ENCODE data around the gene LSM12.

- TF ChIP-seq BRCA1 (IDR thresholded peaks at IDR 0.05; ENCODE audit: low read depth, low read length) (no peak), CTCF (IDR thresholded peaks at IDR 0.05; ENCODE audit: control extremely low read depth in 1 of 3, insufficient read depth in 1 of 3, low read depth in 1 of 3, low read length in 3 of 3) (no peak), EZH2 (IDR thresholded peaks at IDR 0.05; ENCODE audit: low read depth, low read length, severe bottlenecking) (no peak), EP300 (IDR thresholded peaks at IDR 0.05; ENCODE audit: borderline replicate concordance in 1 of 2, low read depth in 2 of 2, low read length in 2 of 2) (no peak), TAF1 (IDR thresholded peaks at IDR 0.05; ENCODE audit: low read depth, low read length) (no peak), NRF1 (IDR thresholded peaks at IDR 0.05; ENCODE audit: low read depth, low read length) (no peak), KDM5A (IDR thresholded peaks at IDR 0.05; ENCODE audit: low read length) (no peak), SIN3A (conservative IDR thresholded peaks at IDR 0.05 in 1 of 2, IDR thresholded peaks at IDR 0.05 in 1 of 2; ENCODE audit: low read depth in 1 of 2, low read length in 2 of 2) (no peak), TAF7 (optimal IDR thresholded peaks at IDR 0.05; ENCODE audit: borderline replicate concordance, low read depth, low read length) (no peak), SP1 (IDR thresholded peaks at IDR 0.05; ENCODE audit: low read depth, low read length) (no peak), GTF2F1 (IDR thresholded peaks at IDR 0.05; ENCODE audit: borderline replicate concordance, low read depth, low read length) (no peak)
Observed at GRCh38 chr17:43999024-43999423, 67.4 kb downstream of the LSM12 start.

Data from H1 (cell line).